Regular cardiac myocyte (primary cell): ENCODE results near the gene POTEM. TPM values are rescaled to one million over a fixed set of nuclear protein-coding genes. Genes with fewer than 3 reads are reported as not detected.

Experiments used
- total RNA-seq: library from RNA; depleted of rRNA; stranded (reverse); fragments of >200 nt; gene quantifications from 2 replicates; pipeline ENCODE4 v1.2.3, GENCODE V29; 2014

The POTEM gene
- not detected in 2 replicates for total RNA-seq

DNA sequence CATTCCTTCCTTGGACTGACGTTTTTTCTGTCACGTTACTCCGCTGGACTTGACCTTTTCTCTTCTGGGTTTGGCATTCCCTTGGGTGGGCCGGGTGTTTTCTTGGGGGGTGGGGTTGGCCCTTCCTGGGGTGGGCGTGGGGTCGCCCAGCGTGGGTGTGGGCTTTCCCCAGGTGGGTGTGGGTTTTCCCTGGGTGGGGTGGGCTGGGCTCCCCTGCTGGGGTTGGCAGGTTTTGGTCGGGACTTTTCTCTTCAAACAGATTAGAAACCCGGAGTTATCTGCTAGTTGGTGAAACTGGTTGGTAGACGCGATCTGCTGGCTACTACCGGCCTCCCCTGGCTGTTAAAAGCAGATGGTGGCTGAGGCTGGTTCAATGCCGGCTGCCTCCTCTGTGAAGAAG, at the start of gene POTEM:
TSS of gene POTEM (plus strand) at position 301 of the 400 bp plus-strand sequence. CDS start at position 353, 52 bp downstream.

